T-helper 1 cell treated with Interleukin-12 subunit alpha and Interleukin-12 subunit beta and Interleukin-4 antibody, amounts not matched to agents 30 ng/mL and 1 ng/mL, for 36 hours (primary cell): ENCODE data around the gene DRGX. TPM values are rescaled to one million over a fixed set of nuclear protein-coding genes. Genes with fewer than 3 reads are reported as not detected.

ENCODE experiments used
- intact Hi-C: fragments of 100-400 bp; cut with micrococcal nuclease; formaldehyde crosslinking; loops from one replicate; pipeline ENCODE4 v1.15.1; 2024
- total RNA-seq: library from RNA; stranded (reverse); gene quantifications from 2 replicates; pipeline ENCODE4 v1.2.3, GENCODE V29; 2022

Gene DRGX
- total RNA-seq, 1 donor from 2014 or later: not detected

DNA sequence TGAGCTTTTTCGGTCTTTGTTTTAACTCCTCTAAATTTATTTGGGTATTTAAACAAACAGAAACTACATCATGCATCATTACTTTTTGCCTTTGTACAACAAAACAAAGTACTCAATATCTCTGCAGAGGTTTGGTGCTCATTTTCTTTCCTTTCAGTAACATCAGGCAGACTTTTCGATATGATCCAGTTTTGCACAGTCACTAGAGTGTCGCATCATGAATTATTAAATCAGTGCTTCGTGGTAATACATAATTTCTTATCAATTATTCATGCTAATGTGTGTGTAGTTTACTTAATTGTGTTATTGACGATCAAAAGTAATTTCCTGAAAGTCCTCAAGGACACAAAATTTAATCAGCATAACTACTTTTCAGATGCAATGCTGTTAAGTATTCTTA is 31.8 kb downstream of the DRGX start:
- intact Hi-C loops: no loop called here

DNA sequence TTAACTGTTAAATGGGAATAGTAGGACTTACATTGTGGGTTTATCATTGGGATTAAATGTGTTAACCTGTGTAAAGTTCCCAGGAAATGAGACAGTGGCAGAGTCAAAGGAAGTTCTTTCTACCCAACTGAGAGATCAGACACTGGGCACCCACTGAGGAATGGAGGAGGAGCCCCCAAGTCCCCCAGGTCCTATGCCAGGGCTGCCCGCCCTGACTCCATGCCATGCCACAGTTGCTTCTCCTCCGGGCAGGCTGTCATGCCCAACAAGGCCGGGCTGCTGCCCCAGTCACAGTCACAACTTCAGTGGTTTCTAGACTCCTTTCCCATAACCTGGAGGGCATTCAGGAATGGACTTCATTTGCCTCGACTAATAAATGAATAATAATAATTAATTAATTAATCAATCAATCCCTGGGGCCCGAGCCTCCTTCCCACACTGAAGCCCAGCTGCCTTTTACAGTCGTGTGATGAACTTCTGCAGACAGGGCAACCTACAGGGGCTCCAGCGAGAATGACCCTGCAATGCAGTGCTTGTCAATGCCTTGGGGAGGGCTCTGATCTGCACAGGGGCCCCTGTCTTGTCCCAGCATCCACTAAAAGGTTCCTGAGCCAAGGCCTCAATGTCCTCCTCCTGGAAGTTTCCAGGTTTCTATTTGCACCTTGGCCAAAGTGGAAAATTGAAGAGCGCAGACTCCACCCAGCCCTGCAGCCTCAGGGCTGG is 32.4 kb downstream of the DRGX start:
- intact Hi-C loops: no loop called here

DNA sequence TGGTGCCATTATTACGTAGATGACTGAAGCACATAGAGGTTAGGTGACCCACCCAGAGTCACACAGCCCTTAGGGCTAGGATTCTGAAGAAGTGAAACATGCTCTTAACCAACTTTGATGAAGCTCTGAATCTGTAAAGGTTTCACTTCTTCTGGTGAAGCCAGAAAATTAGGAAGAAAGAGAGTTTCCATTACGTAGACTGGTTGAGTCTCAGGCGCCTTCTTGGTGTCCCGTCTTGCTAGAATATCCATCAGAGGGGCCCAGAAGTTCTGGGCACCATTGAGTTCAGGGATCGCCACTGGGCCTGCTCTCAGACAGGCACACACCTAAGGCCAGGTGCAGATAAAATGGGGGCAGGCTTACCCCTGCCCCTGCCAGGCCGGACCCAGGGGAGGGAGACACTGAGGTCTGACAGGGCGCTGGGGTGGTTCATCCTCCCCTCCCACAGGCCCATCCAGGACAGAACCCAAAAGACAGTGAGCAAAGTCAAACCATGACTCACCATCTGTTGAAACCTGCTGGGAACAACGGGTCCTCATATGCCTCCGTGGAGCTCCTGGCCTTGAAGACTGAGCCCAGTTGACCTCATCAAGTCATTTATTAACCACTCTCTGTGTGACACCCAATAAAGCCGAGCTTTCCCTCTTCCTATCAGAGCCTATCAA is 33.2 kb downstream of the DRGX start:
- intact Hi-C loops: no loop called here

GRCh38 chr10:49361735-49362568 is 33.9 kb downstream of the DRGX start:
- intact Hi-C loops: no loop called here

DNA sequence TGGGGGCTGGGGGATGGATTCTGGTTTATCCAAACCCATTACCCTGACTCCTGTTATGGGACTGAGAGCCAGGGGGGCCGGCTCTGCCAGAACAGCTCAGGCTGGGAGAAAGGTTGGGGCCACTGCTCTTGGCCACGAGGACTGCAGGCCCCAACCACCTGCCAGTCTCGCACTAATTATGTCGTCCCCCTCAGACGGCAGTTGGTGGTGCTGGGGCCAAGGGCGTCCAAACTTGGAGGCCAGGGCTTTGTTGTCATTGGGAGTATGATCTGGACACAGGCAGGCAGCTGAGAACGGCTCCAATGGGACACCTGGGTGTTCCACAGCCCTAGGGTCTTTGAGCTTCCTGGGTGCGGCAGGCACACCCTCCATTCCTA is 34.7 kb downstream of the DRGX start:
- intact Hi-C loops: no loop called here

DNA sequence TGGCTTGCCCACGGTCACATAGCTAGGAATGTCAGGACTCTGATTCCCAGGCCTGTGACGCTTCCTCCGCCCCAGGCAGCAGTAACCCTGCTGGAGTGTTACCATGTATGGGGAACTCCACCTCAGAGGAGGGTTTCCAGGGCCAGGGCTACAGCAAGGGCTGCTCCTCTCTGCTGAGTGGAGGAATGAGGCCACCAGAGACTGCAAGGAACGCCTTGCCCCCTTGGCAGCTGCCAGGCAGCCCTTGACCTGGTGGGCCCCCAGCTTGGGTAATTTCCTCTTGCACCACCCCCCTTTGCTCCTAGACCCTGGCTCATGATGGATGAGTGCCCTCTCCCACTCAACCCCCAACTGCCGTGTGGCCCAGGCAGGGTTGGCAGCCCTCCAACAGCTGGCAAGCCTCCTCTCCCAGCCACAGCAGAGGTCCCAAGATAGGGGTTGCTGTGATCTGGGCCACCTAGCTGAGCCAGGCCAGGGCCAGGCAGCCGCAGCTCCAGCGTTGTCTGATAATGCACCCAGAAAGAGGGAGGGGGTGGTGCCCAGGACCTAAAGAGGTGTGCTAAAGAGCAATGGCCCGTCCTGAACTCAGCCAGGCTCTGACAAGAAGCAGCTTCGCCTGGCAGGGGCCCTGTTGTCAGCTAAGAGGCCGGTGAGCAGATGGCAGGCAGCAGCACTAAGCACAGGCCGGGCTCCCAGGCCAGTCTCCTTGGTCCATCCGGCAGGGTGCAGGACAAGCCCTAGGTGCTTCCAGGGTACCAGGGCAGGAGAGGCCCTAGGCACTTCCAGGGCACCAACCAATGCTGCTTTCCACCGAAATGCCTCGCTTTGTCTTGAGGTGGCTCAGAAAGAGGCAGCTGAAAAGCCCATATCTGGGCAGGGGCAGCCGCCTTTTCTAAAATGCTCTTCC is 35.4 kb downstream of the DRGX start:
- intact Hi-C loops: no loop called here

DNA sequence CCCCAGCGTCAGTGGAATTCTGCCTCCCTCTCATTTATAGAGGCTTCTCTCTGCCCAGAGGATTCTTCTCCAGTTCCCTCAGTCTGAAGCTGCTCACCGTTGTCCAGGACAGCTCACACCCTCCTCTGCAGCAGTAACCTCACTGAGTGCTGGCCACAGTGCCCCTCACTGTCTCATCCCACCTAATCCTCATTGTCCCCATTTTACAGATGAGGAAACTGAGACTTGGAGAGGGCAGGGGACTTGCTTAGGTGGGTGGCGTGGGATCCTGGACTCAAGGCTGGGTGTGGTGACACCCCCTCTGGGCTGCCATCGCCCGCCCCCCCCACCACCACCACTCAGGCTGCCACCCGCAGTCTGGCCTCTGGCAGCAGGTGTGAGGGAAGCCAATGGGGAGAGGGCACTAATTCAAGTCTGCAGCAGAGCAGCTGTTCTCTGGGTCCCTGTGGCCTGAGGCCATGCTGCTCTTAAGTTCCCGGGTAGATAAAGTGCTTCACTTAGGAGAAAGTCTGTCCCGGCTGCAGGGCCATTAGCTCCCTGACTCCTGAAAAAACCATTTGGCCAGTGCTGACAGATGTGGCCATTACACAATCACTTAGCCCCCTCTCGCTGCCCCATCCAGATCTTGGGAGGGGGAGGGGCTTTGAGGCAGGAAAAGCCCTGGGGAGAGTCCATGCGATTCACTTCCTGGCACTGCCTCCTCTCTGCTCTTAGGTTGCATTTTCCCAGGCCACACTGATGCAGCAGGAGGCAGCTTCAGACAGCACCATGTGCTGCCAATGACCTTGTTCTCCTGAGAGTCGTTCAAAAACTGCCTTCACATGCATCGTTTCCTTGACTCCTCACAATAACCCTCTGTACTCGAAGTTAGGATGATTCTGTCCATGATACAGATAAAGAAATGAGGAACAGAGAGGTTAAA is 36.3 kb downstream of the DRGX start:
- intact Hi-C loops: no loop called here

GRCh38 chr10:49357910-49358309 is 38.0 kb downstream of the DRGX start:
- intact Hi-C loops: no loop called here

DNA sequence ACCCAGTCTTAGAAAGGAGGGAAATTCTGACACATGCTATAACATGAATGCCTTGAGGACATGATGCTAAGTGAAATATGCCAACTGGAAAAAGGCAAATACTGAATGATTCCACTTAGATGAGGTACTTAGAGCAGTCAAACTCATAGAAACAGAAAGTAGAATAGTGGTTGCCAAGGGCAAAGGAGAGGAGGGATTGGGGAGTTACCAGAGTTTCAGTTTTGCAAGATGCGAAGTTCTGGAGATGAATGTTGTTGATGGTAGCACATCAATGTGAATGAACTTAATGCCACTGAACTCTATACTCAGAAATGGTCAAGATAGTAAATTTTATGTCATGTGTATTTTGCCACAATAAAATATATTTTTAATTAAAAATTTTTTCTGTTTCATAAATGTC is 38.9 kb downstream of the DRGX start:
- intact Hi-C loops: no loop called here

- intact Hi-C loops: no loop called here
Measured at GRCh38 chr10:49356181-49356580, 39.7 kb downstream of the DRGX start.

DNA sequence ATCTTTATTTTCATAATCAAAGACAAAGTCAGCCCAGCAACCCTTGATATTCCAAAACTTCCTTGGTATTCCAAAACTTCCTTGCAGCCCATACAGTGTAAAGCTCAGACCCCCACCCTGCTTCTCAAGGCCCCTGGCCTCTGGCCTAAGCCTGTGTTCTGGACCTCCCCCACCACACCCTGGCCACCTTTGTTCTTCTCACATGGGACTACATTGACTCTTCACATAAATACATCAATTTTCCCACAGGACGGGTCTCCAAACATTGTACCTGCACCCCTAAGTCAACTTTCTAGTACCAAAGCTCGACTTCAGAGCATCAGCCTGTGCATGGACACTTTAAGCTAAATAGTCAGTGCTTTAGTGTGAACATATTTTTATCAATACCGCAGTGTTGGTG is 40.7 kb downstream of the DRGX start:
- intact Hi-C loops: no loop called here

DNA sequence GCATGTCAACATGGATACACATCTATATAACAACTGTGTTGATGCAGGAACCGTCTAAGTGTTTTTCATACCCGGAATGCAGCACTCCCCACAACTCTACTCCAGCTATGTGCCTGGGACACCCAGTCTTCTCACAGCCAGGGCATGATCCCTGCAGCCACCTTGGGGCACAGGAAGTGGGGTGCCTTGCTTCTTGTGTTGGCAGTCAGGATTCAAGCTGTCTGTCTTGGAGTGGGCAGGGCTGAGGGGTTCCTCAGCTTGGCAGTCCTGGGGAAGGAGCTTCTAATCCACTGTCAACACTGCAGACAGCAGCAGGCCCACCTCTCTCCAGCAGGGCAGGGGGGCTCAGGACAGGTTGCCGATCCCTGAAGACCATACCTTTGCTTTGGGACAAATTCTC is 41.3 kb downstream of the DRGX start:
- intact Hi-C loops: no loop called here

- intact Hi-C loops: no loop called here
Measured at GRCh38 chr10:49353895-49354566, 41.9 kb downstream of the DRGX start.

GRCh38 chr10:49353026-49353894 is 42.6 kb downstream of the DRGX start:
- intact Hi-C loops: no loop called here

DNA sequence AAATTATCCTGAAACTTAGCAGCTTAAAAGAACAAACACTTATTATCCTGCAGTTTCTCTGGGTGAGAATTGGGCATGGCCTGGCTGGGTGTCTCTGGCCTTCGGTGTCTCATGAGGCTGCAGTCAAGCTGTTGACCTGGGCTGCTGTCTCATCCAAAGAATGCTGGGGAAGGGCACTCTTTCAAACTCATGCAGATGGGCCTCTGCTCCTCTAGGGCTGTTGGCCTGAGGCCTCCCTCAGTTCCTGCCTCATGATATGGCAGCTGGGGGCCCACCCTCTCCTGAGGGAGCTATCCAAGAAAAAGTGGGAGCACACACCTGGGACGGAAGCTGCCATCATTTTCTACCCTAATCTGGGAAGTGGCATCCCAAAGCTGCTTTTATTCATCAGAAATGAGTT is 43.6 kb downstream of the DRGX start:
- intact Hi-C loops: no loop called here

GRCh38 chr10:49351669-49352068 is 44.2 kb downstream of the DRGX start:
- intact Hi-C loops: no loop called here

DNA sequence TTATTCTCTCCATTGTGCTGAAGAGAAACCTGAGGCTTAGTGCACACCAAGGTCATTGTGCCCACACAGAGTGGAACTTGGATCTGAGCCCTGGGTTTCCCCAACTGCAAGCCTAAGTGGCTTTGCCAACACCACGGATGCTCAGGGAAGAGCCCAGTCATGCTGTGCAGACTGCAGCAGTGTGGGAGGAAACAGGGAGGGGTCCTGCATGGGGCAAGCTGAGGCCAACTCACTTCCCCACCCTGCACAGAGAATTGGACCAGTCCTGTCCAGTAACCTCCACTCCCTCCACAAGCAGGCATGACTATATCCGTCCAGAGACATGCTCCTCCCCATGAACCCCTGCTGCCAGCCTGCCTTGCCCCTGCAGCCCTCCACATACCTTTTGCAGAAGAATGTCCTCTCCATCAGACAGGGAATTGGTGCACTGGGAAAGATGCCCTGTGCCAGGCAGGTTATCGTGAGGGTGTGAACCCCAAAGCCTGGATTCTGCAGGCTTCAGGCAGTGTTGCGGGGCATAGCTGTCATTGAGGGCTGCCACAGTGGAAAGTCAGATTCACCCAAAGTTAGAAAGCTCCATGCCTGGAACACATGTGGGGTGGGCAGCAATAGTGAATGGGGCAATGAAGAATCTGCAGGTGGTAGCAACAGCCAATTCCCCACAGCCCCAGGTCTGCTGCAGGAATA is 44.9 kb downstream of the DRGX start:
- intact Hi-C loops: no loop called here

GRCh38 chr10:49350138-49350537 is 45.8 kb downstream of the DRGX start:
- intact Hi-C loops: no loop called here
